ENCODE measurements around the gene EPHB2.

Gene EPHB2

GRCh38 chr1:22925111-22925510 lies 214.5 kb downstream of the EPHB2 start:
- H3K4me3 ChIP-seq (ENCODE audit: low read depth in 1 of 2, low read length in 1 of 2), result no peak overlapping the region
- peaks cover 5% of the 10 kb centered on the region for H3K27me3 ChIP-seq
- no peak overlapping the region for H3K27ac ChIP-seq
- no peak for TF ChIP-seq CTCF (IDR thresholded peaks at IDR 0.05)
- H3K36me3 ChIP-seq, result no peaks in the 10 kb centered on the region
- H3K9me3 ChIP-seq, result no peaks in the 10 kb centered on the region
- no peaks in the 10 kb centered on the region for H3K4me1 ChIP-seq (ENCODE audit: control insufficient read depth in 1 of 2, insufficient read depth in 1 of 2, low read depth in 1 of 2, low read length in 1 of 2)

GRCh38 chr1:22930240-22930912 lies 219.7 kb downstream of the EPHB2 start:
- H3K9me3 ChIP-seq, result no peaks in the 10 kb centered on the region
- peaks cover 8% of the 10 kb centered on the region for H3K27me3 ChIP-seq
- H3K4me1 ChIP-seq (ENCODE audit: control insufficient read depth in 1 of 2, insufficient read depth in 1 of 2, low read depth in 1 of 2, low read length in 1 of 2), result no peaks in the 10 kb centered on the region
- TF ChIP-seq CTCF (IDR thresholded peaks at IDR 0.05), result no peak
- H3K27ac ChIP-seq, result no peak overlapping the region
- no peak overlapping the region for H3K4me3 ChIP-seq (ENCODE audit: low read depth in 1 of 2, low read length in 1 of 2)
- no peaks in the 10 kb centered on the region for H3K36me3 ChIP-seq

GRCh38 chr1:22932803-22933470 lies 222.3 kb downstream of the EPHB2 start:
- H3K27ac ChIP-seq, result no peak overlapping the region
- H3K27me3 ChIP-seq, result peaks cover 8% of the 10 kb centered on the region
- no peak overlapping the region for H3K4me3 ChIP-seq (ENCODE audit: low read depth in 1 of 2, low read length in 1 of 2)
- no peak for TF ChIP-seq CTCF (IDR thresholded peaks at IDR 0.05)
- no peaks in the 10 kb centered on the region for H3K36me3 ChIP-seq
- no peaks in the 10 kb centered on the region for H3K4me1 ChIP-seq (ENCODE audit: control insufficient read depth in 1 of 2, insufficient read depth in 1 of 2, low read depth in 1 of 2, low read length in 1 of 2)
- H3K9me3 ChIP-seq, result no peaks in the 10 kb centered on the region

GRCh38 chr1:22935433-22935832 lies 224.8 kb downstream of the EPHB2 start:
- Histone ChIP-seq H3K36me3 (no peaks in the 10 kb centered on the region), H3K4me3 (ENCODE audit: low read depth in 1 of 2, low read length in 1 of 2) (no peak overlapping the region), H3K27me3 (peaks cover under 1% of the 10 kb centered on the region), H3K4me1 (ENCODE audit: control insufficient read depth in 1 of 2, insufficient read depth in 1 of 2, low read depth in 1 of 2, low read length in 1 of 2) (no peaks in the 10 kb centered on the region), H3K27ac (no peak overlapping the region), H3K9me3 (no peaks in the 10 kb centered on the region)
- no peak for TF ChIP-seq CTCF (IDR thresholded peaks at IDR 0.05)

- Histone ChIP-seq H3K27ac (no peak overlapping the region), H3K9me3 (no peaks in the 10 kb centered on the region), H3K27me3 (peaks cover 5% of the 10 kb centered on the region), H3K4me3 (ENCODE audit: low read depth in 1 of 2, low read length in 1 of 2) (no peak overlapping the region), H3K36me3 (no peaks in the 10 kb centered on the region), H3K4me1 (ENCODE audit: control insufficient read depth in 1 of 2, insufficient read depth in 1 of 2, low read depth in 1 of 2, low read length in 1 of 2) (no peaks in the 10 kb centered on the region)
- no peak for TF ChIP-seq CTCF (IDR thresholded peaks at IDR 0.05)
These were observed 226.0 kb downstream of the EPHB2 start for GRCh38 chr1:22936681-22937080.
